GM21367 (cell line): Measurements from ENCODE around the gene MOB3B.
"Not testable (repeated sequence)": the region's sequence is repeated elsewhere in the genome, so short reads cannot be mapped to it uniquely, and the experiment has no call there.

Experiments
- ATAC-seq: cut with Tn5 transposase; IDR thresholded peaks from one replicate; pipeline ENCODE4 v1.9.1; 2021; ENCODE audit not compliant: unreplicated experiment

Gene MOB3B

DNA sequence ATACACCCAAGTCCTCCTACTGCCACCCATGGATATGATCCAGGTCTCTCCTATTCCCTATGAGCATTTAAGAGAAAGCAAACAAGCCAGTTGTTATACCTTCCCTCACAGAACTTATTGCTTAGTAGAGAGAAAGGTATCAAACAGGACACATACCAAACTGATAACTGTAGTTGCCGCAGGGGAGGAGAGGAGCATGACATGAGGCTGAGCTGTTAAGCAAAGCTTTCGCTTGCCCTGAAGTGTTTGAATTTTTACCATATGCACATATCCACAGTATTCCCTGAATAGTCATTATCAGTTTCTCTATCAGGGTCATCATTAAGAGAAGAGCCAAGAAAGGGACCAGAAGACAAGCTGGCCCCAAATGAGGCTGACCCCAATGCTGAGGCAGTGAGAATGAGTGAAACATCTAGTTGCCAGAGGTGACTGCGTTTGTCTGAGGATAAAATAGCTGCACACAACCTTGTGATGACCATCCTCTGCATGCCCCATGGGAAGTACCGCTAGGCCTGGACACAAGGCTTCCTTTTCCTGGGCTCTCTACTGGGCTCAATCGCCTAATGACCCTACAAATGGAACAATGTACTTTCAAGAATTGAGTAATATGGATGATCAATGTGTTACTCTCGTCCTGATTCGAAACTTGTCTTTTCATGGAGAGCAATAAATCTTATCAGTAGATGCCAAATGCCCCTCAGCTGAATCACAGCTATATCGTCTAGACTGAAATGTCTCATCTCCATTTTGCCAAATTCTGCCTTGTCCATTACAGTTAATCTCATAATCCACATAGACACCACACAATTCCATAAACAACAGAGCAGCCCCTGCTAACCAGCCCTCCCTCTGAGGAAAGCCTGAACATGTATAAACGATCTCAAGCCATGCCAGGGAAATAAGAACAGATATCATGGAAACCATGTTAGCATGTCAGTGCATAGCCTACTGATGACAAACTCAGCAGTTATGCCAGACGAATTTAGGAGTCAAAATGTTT is 9.8 kb downstream of the MOB3B start:
- no peak for ATAC-seq

- no peak for ATAC-seq
Observed at GRCh38 chr9:27518809-27519208, 10.8 kb downstream of the MOB3B start.

- no peak for ATAC-seq
Observed at GRCh38 chr9:27518006-27518405, 11.6 kb downstream of the MOB3B start.

DNA sequence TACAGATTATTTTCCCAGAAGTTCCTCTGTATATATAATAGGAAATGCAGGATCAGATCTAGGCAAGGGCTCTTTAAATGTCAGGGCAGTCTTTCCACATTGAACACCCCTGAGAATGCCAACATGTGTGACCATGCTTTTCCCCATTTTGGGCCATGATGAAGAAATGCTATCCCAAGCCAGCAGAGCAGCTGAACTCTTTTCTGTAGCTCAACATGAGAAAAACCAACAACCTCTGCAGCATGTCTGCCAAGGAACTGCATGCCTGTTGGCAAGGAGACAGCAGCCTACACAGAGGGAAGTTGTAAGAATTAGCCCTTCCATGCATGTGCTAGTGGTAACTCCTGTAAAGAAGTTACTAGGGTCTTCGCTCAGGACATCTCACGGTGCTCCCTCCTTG is 15.1 kb downstream of the MOB3B start:
- no peak for ATAC-seq

- no peak for ATAC-seq
Observed at GRCh38 chr9:27511771-27512170, 17.8 kb downstream of the MOB3B start.

DNA sequence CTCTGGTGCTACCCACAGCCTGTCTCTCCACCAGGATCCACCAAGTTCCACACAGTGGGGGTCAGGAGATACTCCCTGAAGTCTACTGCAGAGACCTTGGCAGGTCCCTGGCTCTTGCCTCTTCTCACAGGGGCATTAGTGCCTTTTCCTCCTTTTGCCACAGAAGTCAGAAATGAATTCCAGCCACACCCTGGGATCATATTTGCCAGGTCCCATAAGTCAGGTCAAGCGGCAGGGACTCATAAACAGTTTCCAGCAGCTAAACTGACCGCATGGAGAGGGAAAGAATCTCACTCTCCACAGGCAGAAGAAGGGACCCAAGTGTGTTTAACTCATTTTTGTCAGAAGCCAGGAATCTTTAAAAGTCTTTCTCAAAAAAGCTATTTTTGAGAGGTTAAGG is 18.8 kb downstream of the MOB3B start:
- no peak for ATAC-seq

- ATAC-seq, result no peak
Observed at GRCh38 chr9:27506981-27507380, 22.6 kb downstream of the MOB3B start.

GRCh38 chr9:27505744-27506161 is 23.9 kb downstream of the MOB3B start:
- no peak for ATAC-seq

- ATAC-seq, result no peak
Observed at GRCh38 chr9:27504259-27504658, 25.4 kb downstream of the MOB3B start.

GRCh38 chr9:27503623-27504022 is 26.0 kb downstream of the MOB3B start:
- ATAC-seq, result no peak

GRCh38 chr9:27500902-27501301 is 28.7 kb downstream of the MOB3B start:
- not testable (repeated sequence) for ATAC-seq

DNA sequence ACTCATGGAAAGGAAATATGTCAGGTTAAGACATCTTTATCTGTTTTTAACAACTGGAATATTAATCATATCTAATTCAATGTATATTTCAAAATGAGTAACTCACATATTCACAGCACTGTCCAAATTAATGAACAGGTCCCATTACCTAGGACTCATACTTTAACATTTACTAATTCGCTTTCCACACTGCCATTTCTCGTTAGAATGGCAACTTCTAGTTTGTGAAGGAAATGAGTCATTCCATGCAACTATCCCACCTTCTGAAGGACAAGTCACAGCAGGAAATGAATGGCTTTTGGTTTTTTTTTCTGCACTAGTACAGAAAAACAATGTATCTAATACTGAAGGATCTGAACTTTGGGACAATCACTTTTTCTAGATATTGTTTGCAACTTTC is 30.2 kb downstream of the MOB3B start:
- no peak for ATAC-seq

- no peak for ATAC-seq
Observed at GRCh38 chr9:27497883-27498417, 31.7 kb downstream of the MOB3B start.

DNA sequence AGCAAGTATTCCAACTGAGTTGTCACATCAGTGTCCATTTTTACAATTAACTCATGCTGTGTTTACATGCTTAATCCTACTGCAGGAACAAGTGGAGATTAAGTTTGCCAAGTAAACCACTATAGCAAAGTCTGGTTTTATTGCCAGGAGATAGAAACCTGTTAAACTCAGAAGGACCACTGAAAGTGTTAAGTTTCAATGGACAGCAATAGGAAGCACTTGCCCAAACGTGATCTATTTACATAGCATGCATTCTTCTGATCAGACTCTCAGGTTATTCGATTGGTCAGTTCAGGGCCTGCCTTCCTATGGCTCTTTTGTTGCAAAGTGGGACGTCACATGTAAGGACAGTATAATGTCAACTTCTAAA is 33.5 kb downstream of the MOB3B start:
- ATAC-seq, result no peak

DNA sequence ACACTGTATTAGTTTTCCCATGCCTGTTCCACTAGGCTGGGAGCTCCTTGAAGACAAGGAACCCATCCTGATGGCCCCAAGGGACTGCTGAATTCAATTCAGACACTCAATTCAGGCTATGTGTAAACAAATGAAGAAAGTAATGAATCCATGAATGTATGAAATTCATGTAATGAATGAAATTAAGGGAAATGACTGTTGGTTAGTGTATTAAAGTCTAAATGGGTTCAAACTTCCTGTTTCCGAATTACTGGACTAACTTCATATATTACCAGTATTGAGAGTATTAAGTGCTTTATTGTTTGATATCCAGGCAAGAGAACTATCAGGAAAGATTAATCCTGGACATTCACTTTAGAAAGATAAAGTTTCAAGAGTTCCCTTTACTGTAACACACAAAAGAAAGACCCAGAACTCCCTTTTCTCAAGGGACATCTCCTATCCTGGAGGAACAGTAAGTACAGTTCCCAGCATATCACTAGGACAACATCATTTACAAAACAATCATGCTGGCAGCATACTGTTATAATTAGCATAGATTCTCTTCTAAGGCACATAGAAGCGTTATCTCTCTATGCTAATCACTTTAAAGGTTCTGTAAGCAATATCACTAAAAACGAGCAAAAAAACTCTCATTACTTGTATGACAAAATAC is 34.0 kb downstream of the MOB3B start:
- ATAC-seq, result no peak

GRCh38 chr9:27491154-27491553 is 38.5 kb downstream of the MOB3B start:
- no peak for ATAC-seq

DNA sequence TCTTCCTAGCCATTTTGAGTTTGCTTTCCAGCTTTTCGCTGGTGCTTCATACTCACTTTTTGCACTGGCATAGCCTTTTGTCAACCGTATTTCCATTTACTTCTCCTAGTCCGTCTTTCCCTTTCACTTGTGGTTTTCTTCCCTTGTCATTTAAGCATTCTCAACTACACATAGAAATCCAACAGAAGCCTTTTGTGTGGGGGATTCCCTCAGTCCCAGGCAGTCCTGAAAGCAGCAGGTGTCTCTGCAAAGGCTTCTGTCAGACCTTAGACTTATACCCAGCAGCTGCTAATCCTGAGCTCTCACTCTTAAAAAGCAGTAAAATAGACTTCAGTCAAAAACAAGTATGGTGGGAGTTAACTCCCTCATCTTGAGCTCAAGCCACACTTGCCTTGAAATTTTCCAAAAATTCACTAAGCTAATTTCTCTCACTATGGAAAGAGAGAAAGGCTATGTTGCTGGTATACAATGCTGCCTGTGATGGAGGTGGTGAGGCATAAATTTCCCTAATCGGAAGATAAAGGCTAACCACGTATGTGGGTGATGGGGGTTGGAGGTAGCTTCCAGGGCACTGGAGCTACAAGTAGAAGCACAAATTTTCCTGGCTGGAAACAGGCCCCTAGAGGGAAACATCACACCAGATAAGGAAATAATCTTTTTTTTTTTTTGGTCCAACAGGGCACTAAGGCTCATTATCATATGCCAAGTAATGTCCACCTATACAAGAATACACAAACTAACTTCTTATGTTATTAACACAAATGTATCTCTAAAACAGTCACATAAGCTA is 40.3 kb downstream of the MOB3B start:
- peak; percentile 75 for ATAC-seq

- no peak for ATAC-seq
Observed at GRCh38 chr9:27487927-27488326, 41.7 kb downstream of the MOB3B start.

DNA sequence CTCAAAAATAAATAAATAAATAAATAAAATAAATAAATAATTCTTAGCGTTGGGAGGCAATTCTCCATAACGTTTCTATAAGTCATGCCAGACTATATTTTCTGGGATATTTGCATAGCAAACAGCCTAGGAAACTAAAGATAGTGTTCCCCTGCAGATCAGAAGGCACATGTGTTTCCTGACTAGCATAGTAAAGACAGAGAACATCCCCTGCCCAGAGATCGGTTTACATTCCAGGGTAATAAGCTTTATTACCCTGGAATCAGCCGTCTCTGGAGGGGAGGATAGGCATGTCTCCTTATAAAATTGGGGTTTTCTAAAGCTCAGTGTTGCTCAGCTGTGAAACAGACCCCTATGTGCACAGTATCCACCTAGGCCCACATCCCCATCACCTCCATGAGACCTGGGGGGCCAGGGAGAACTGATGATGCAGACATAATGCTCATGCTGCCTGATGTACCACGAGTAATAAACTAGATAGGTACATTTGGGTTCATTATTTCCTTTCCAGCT is 42.4 kb downstream of the MOB3B start:
- no peak for ATAC-seq

GRCh38 chr9:27485158-27485557 is 44.5 kb downstream of the MOB3B start:
- peak; percentile 81 for ATAC-seq

DNA sequence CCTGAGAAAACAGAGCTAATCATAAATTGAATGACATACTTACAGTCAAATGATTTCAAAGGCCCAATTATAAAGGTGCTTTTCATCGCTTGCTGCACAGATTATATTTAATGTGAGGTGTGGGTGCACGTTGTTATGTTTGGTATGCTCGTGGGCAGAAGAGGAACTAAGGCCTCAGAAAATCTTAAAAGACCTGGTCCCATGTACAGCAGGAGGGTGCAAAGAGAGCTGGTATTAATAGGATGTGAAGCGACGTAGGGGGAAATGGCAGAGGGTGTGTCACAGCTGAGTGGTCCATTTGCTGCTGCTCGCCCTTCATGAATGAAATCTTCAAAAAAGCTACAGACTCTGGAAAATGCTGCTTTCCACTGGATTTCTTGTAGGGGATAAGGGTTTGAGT is 46.0 kb downstream of the MOB3B start:
- ATAC-seq, result no peak
